ENCODE data around the gene UAP1L1.

GRCh38 chr9:137105814-137106661 lies 28.7 kb downstream of the UAP1L1 start:
- no peak for TF ChIP-seq POLR2A (IDR thresholded peaks at IDR 0.05)
- TF ChIP-seq, protein P1, sequence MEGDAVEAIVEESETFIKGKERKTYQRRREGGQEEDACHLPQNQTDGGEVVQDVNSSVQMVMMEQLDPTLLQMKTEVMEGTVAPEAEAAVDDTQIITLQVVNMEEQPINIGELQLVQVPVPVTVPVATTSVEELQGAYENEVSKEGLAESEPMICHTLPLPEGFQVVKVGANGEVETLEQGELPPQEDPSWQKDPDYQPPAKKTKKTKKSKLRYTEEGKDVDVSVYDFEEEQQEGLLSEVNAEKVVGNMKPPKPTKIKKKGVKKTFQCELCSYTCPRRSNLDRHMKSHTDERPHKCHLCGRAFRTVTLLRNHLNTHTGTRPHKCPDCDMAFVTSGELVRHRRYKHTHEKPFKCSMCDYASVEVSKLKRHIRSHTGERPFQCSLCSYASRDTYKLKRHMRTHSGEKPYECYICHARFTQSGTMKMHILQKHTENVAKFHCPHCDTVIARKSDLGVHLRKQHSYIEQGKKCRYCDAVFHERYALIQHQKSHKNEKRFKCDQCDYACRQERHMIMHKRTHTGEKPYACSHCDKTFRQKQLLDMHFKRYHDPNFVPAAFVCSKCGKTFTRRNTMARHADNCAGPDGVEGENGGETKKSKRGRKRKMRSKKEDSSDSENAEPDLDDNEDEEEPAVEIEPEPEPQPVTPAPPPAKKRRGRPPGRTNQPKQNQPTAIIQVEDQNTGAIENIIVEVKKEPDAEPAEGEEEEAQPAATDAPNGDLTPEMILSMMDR (IDR thresholded peaks at IDR 0.05), result no peak

All from testis (tissue), 2 donors.